H1 (cell line): Measurements from ENCODE around the gene FOXK1. TPM values are rescaled to one million over a fixed set of nuclear protein-coding genes. Genes with fewer than 3 reads are reported as not detected.

Experiments
- BCL11A ChIP-seq, 2 experiments: IDR thresholded peaks; one replicate each; pipeline ENCODE4 v1.6.1; 2011; ENCODE audit warnings: low read depth in 2 of 2, low read length in 2 of 2, mild to moderate bottlenecking in 2 of 2
- CBX5 ChIP-seq: fragments of 300-800, 300-1000 bp; sonication (generic); IDR thresholded peaks from 2 replicates; pipeline ENCODE4 v1.7.1; 2016; ENCODE audit warnings: antibody characterized with exemption, low read length, low read depth
- CHD7 ChIP-seq: fragments of 300-600 bp; sonication (generic); IDR thresholded peaks from 2 replicates; pipeline ENCODE4 v1.7.1; 2012; ENCODE audit warnings: low read length, moderate library complexity, mild to moderate bottlenecking, inconsistent platforms; ENCODE audit not compliant: insufficient replicate concordance
- EGR1 ChIP-seq: IDR thresholded peaks from 2 replicates; pipeline ENCODE4 v1.6.1; 2011; ENCODE audit warnings: low read depth, low read length, borderline replicate concordance
- JUN ChIP-seq: IDR thresholded peaks from 2 replicates; pipeline ENCODE4 v1.6.1; 2011; ENCODE audit warnings: low read depth, mild to moderate bottlenecking, improper control_type of control experiment, low read length
- JUND ChIP-seq: IDR thresholded peaks from 2 replicates; pipeline ENCODE4 v1.6.1; 2011; ENCODE audit warnings: mild to moderate bottlenecking, improper control_type of control experiment, low read length
- NANOG ChIP-seq: IDR thresholded peaks from 2 replicates; pipeline ENCODE4 v1.6.1; 2011; ENCODE audit warnings: low read length, low read depth, mild to moderate bottlenecking, inconsistent platforms; ENCODE audit not compliant: insufficient read depth, poor library complexity, severe bottlenecking
- POLR2AphosphoS5 ChIP-seq: IDR thresholded peaks from 2 replicates; pipeline ENCODE4 v1.6.1; 2011; ENCODE audit warnings: low read depth, low read length
- SIN3A ChIP-seq, 2 experiments: IDR thresholded peaks in 1 of 2; conservative IDR thresholded peaks in 1 of 2; 2 replicates each; pipeline ENCODE4 v1.6.1; 2011 to 2012; ENCODE audit warnings: low read length in 2 of 2, improper control_type of control experiment in 1 of 2, low read depth in 1 of 2, mild to moderate bottlenecking in 1 of 2
- SP1 ChIP-seq: IDR thresholded peaks from 2 replicates; pipeline ENCODE4 v1.6.1; 2011; ENCODE audit warnings: low read depth, low read length
- TAF1 ChIP-seq: IDR thresholded peaks from 2 replicates; pipeline ENCODE4 v1.6.1; 2011; ENCODE audit warnings: mild to moderate bottlenecking, low read depth, low read length
- polyA plus RNA-seq, 7 experiments: library from polyadenylated mRNA; depleted of rRNA in 3 of 7; stranded (reverse) in 5 of 7; unstranded in 2 of 7; fragments of >200 nt in 5 of 7; fragments of 200-250 nt in 2 of 7; gene quantifications; 1 replicate in 5 of 7; 2 replicates in 1 of 7; 4 replicates in 1 of 7; pipeline versions ENCODE4 v1.2.1 to v1.2.3, GENCODE V29; 2011 to 2013; ENCODE audit warnings: missing spikeins in 2 of 7, mixed read lengths in 2 of 7
- total RNA-seq: library from RNA; stranded (reverse); fragmentation: NEBNext Ultra II Directional; extraction: Animal tissue kit (Norgen Biotek cat#: 25700); gene quantifications from 2 replicates; pipeline ENCODE4 v1.2.1, GENCODE V29; 2021

FOXK1 gene
- total and polyA plus RNA-seq, 2 of the 8 experiments (the other 6 are each of a cell fraction or from before 2014, with no cell fraction given), result 2.0 to 8.5 TPM

- TF ChIP-seq EGR1, result 0 out of 2 replicates have a peak, but pooled peaks have one; percentile 20
- peak; percentile 66 for TF ChIP-seq CHD7
- peak; percentile 55; the same call in 1 of the 2 replicates for TF ChIP-seq SP1
- TF ChIP-seq CBX5, result no peak
- TF ChIP-seq POLR2AphosphoS5, result peak; percentile 57; the same call in 1 of the 2 replicates
- peak in 1 of 2 experiments; percentile 38; a peak in 1 of 4 replicates for TF ChIP-seq SIN3A (conservative IDR thresholded peaks at IDR 0.05 in 1 of 2, IDR thresholded peaks at IDR 0.05 in 1 of 2; ENCODE audit: low read depth in 1 of 2, low read length in 2 of 2)
- peak; percentile 28; the same call in 1 of the 2 replicates for TF ChIP-seq JUND
- no peak for TF ChIP-seq JUN
- TF ChIP-seq TAF1, result peak; percentile 21; the same call in 1 of the 2 replicates
- peak in 1 of 2 experiments; percentile 21 for TF ChIP-seq BCL11A (IDR thresholded peaks at IDR 0.05; ENCODE audit: low read depth in 2 of 2, low read length in 2 of 2)
- TF ChIP-seq NANOG, result peak; percentile 27
These were observed 25.9 kb downstream of the FOXK1 start (continued) for GRCh38 chr7:4707980-4708411.
